ENCODE results near the gene SERPINB1. TPM values are rescaled to one million over a fixed set of nuclear protein-coding genes. Genes with fewer than 3 reads are reported as not detected.

SERPINB1 gene
- total RNA-seq, 3 donors from 2014 or later (not counting 1 experiment from before 2014, with no cell fraction given) = 74.8 to 80.2 (median 78.1) TPM

DNA sequence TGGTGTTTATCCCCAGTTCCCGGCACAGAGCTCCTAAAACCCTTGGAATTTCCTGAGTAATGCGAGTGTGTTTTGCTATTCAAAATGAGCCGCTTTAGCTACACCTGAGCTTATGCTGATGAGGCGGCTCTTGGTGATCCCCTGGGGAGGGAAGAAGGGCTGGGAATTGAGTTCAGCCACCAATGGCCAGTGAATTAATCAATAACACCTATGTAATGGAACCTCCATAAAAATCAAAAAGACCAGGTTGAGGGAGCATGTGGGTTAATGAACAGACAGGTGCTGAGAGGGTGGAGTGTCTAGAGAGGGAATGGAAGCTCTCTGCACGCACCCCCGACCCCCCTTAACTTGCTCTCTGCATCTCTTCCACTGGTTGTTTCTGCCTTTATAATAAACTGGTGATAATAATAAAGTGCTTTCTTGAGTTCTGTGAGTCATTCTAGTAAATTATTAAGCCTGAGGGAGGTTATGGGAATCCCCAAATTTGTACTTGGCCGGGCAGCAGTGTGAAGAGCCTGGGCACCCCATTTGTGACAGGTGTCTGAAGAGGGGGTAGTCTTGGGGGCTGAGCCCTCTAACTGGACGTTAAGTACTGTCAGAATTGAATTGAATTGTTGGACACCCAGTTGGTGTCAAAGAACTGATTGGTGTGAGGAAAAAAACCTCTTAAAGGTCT lies 24.6 kb upstream of the SERPINB1 start:
- H3K9me3 ChIP-seq (ENCODE audit: control insufficient read depth, insufficient read depth, low read length) = no peaks in the 10 kb centered on the region
- no peak overlapping the region for H3K27ac ChIP-seq (ENCODE audit: low read length)
- TF ChIP-seq, protein P1, sequence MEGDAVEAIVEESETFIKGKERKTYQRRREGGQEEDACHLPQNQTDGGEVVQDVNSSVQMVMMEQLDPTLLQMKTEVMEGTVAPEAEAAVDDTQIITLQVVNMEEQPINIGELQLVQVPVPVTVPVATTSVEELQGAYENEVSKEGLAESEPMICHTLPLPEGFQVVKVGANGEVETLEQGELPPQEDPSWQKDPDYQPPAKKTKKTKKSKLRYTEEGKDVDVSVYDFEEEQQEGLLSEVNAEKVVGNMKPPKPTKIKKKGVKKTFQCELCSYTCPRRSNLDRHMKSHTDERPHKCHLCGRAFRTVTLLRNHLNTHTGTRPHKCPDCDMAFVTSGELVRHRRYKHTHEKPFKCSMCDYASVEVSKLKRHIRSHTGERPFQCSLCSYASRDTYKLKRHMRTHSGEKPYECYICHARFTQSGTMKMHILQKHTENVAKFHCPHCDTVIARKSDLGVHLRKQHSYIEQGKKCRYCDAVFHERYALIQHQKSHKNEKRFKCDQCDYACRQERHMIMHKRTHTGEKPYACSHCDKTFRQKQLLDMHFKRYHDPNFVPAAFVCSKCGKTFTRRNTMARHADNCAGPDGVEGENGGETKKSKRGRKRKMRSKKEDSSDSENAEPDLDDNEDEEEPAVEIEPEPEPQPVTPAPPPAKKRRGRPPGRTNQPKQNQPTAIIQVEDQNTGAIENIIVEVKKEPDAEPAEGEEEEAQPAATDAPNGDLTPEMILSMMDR (IDR thresholded peaks at IDR 0.05) = no peak
- intact Hi-C loops (cut with micrococcal nuclease) = no loop called here
- H3K9me3 Mint-ChIP-seq = no peaks in the 10 kb centered on the region
- no peak overlapping the region for H3K4me3 Mint-ChIP-seq
- WGBS (ENCODE audit: insufficient coverage) = 72% methylated on average over 5 of the region's 8 CpGs
- H3K36me3 Mint-ChIP-seq = no peaks in the 10 kb centered on the region
- H3K36me3 ChIP-seq (ENCODE audit: control insufficient read depth, insufficient read depth, low read length) = no peaks in the 10 kb centered on the region
- H3K4me1 ChIP-seq (ENCODE audit: control insufficient read depth, insufficient read depth, low read length) = peaks cover 11% of the 10 kb centered on the region
- peaks cover 18 to 19% of the 10 kb centered on the region in 2 donors for H3K4me1 Mint-ChIP-seq
- no peak overlapping the region for H3K27ac Mint-ChIP-seq
- no peak overlapping the region for H3K4me3 ChIP-seq (ENCODE audit: low read length)
- ATAC-seq (no peak), DNase-seq (no peak)
- no peaks in the 10 kb centered on the region for H3K27me3 Mint-ChIP-seq (ENCODE audit: low read depth in 2 of 2)
- no peaks in the 10 kb centered on the region for H3K27me3 ChIP-seq (ENCODE audit: control insufficient read depth, insufficient read depth, low read length)

DNA sequence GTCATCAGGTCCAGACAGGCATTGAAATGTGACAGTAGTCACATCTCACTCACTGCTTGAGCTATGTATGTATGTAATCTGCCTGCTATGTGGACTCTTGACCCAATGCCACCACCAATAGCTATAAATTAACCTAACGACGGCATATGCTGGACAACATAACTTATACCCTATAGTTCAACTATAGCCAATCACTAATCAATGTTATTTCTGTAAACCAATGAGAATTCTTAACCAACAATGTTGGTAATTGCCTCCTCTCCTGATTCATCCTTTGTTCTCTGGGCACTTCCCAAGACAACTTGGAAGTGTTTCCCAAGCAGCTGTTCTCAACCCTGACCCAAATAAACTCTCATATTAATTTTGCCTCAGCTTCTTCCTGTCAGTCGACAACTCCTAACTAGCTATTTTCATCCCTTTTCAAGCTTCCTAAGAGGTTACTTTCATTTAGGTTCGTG lies 24.1 kb upstream of the SERPINB1 start:
- no peaks in the 10 kb centered on the region for H3K36me3 Mint-ChIP-seq
- H3K4me1 ChIP-seq (ENCODE audit: control insufficient read depth, insufficient read depth, low read length) = peaks cover 16% of the 10 kb centered on the region
- intact Hi-C loops (cut with micrococcal nuclease) = no loop called here
- TF ChIP-seq, protein P1 (IDR thresholded peaks at IDR 0.05) = no peak
- H3K36me3 ChIP-seq (ENCODE audit: control insufficient read depth, insufficient read depth, low read length) = no peaks in the 10 kb centered on the region
- peaks cover 23 to 25% of the 10 kb centered on the region in 2 donors for H3K4me1 Mint-ChIP-seq
- 89% methylated on average over 4 of the region's 4 CpGs for WGBS (ENCODE audit: insufficient coverage)
- no peaks in the 10 kb centered on the region for H3K27me3 ChIP-seq (ENCODE audit: control insufficient read depth, insufficient read depth, low read length)
- ATAC-seq = no peak
- H3K27ac Mint-ChIP-seq = no peak overlapping the region
- no peak overlapping the region for H3K4me3 ChIP-seq (ENCODE audit: low read length)
- H3K9me3 Mint-ChIP-seq = no peaks in the 10 kb centered on the region
- no peak overlapping the region for H3K4me3 Mint-ChIP-seq
- DNase-seq = no peak
- H3K27me3 Mint-ChIP-seq (ENCODE audit: low read depth in 2 of 2) = no peaks in the 10 kb centered on the region
- no peak overlapping the region for H3K27ac ChIP-seq (ENCODE audit: low read length)
- no peaks in the 10 kb centered on the region for H3K9me3 ChIP-seq (ENCODE audit: control insufficient read depth, insufficient read depth, low read length)

DNA sequence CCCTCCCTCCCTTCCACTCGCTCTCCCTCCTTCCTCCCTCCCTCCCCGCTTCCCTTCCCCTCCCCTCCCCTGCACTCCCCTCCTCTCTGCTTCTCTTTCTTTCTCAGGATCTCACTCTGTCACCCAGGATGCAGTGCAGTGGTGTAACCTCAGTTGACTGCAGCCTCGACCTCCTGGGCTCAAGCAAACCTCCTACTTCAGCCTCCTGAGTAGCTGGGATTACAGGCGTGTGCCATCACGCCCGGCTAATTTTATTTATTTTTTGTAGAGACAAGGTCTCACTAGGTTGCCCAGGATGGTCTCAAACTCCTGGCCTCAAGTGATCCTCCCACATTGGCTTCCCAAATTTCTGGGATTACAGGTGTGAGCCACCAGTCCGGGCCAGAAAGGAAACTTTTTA lies 23.6 kb upstream of the SERPINB1 start:
- 85% methylated on average over 7 of the region's 7 CpGs for WGBS (ENCODE audit: insufficient coverage)
- TF ChIP-seq, protein P1 (IDR thresholded peaks at IDR 0.05) = no peak
- no peak overlapping the region for H3K27ac ChIP-seq (ENCODE audit: low read length)
- Mint-ChIP-seq H3K9me3 (no peaks in the 10 kb centered on the region), H3K36me3 (no peaks in the 10 kb centered on the region), H3K4me3 (no peak overlapping the region), H3K4me1 (peaks cover 23 to 27% of the 10 kb centered on the region in 2 donors), H3K27ac (no peak overlapping the region), H3K27me3 (ENCODE audit: low read depth in 2 of 2) (no peaks in the 10 kb centered on the region)
- H3K36me3 ChIP-seq (ENCODE audit: control insufficient read depth, insufficient read depth, low read length) = no peaks in the 10 kb centered on the region
- no peak for DNase-seq
- H3K4me1 ChIP-seq (ENCODE audit: control insufficient read depth, insufficient read depth, low read length) = peaks cover 16% of the 10 kb centered on the region
- no peaks in the 10 kb centered on the region for H3K9me3 ChIP-seq (ENCODE audit: control insufficient read depth, insufficient read depth, low read length)
- H3K27me3 ChIP-seq (ENCODE audit: control insufficient read depth, insufficient read depth, low read length) = no peaks in the 10 kb centered on the region
- H3K4me3 ChIP-seq (ENCODE audit: low read length) = no peak overlapping the region
- intact Hi-C loops (cut with micrococcal nuclease) = no loop called here
- ATAC-seq = no peak

DNA sequence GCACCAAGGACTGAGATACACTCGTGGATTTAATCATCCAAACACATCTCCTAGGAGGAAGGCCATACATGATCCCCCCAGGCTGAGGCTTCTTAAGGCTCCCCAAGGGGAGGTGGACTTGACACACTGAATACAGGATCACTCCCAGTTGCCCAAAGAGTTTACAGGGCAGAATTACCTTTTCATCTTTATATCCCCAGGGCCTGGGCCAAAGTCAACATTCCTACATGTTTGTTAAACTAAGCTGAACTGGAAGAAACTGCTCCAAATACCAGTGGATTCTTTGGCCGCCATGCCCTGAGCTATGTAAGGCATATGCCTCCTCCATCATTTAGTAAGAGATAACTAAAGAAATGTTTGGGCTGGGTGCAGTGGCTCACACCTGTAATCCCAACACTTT lies 22.2 kb upstream of the SERPINB1 start:
- Histone ChIP-seq H3K4me1 (ENCODE audit: control insufficient read depth, insufficient read depth, low read length) (peaks cover 27% of the 10 kb centered on the region), H3K9me3 (ENCODE audit: control insufficient read depth, insufficient read depth, low read length) (no peaks in the 10 kb centered on the region), H3K36me3 (ENCODE audit: control insufficient read depth, insufficient read depth, low read length) (no peaks in the 10 kb centered on the region), H3K4me3 (ENCODE audit: low read length) (no peak overlapping the region), H3K27ac (ENCODE audit: low read length) (peak overlapping the region; percentile 73), H3K27me3 (ENCODE audit: control insufficient read depth, insufficient read depth, low read length) (no peaks in the 10 kb centered on the region)
- Mint-ChIP-seq H3K36me3 (no peaks in the 10 kb centered on the region), H3K4me3 (no peak overlapping the region), H3K27ac (no peak overlapping the region), H3K9me3 (no peaks in the 10 kb centered on the region), H3K27me3 (ENCODE audit: low read depth in 2 of 2) (no peaks in the 10 kb centered on the region), H3K4me1 (peaks cover 25 to 31% of the 10 kb centered on the region in 2 donors)
- intact Hi-C loops (cut with micrococcal nuclease) = no loop called here
- WGBS (ENCODE audit: insufficient coverage) = 90% methylated on average over 2 of the region's 2 CpGs
- DNase-seq (no peak), ATAC-seq (no peak)
- TF ChIP-seq, protein P1 (IDR thresholded peaks at IDR 0.05) = no peak
